Measurements from ENCODE around the gene POTEF.
"Not testable (repeated sequence)": the region's sequence is repeated elsewhere in the genome, so short reads cannot be mapped to it uniquely, and the experiment has no call there.

GRCh38 chr2:130138326-130138725, 9.3 kb upstream of the POTEF start:
- not testable (repeated sequence) for TF ChIP-seq POLR2A, POLR2AphosphoS5, POU2F2 (IDR thresholded peaks at IDR 0.05; ENCODE audit: low read depth, low read length)

Data from GM12891 (cell line).